Endothelial cell of umbilical vein (primary cell): ENCODE data around the gene MAGT1. TPM values are rescaled to one million over a fixed set of nuclear protein-coding genes. Genes with fewer than 3 reads are reported as not detected.
"Not testable (repeated sequence)": the region's sequence is repeated elsewhere in the genome, so short reads cannot be mapped to it uniquely, and the experiment has no call there.

ENCODE experiments used
- BruUV-seq: library from RNA; stranded (reverse); fragments of 400-500 nt; replicated peaks from 2 replicates; lab custom pipeline; 2021; lab: Mats Ljungman, UMichigan
- CTCF ChIA-PET: fragments of 300-600, 350-600 bp; sonication (Branson Sonifier 250); formaldehyde crosslinking; loops from one replicate; lab custom pipeline; 2021; ENCODE audit warnings: antibody characterized with exemption, inconsistent platforms; lab: Charles Lee
- POLR2A ChIA-PET: fragments of 300-600, 350-600 bp; sonication (Branson Sonifier 250); formaldehyde crosslinking; loops from one replicate; lab custom pipeline; 2021; ENCODE audit warnings: antibody characterized with exemption, inconsistent platforms; lab: Charles Lee
- DNase-seq: peaks from one replicate; pipeline ENCODE4 v3.0.0-alpha.2; 2011; ENCODE audit warnings: low read depth, low spot score
- FAIRE-seq: peaks from 2 replicates; lab custom pipeline; 2011; peaks lifted over from hg19 to GRCh38; lab: Jason Lieb, UNC
- H2AFZ ChIP-seq: 2 replicates; pipeline ENCODE4 v1.6.0; 2012; ENCODE audit warnings: low read depth, low read length, control low read depth, inconsistent platforms
- H3K27ac ChIP-seq: 2 replicates; pipeline ENCODE4 v1.5.1; 2011; ENCODE audit warnings: low read depth, mild to moderate bottlenecking, control low read depth, low read length, moderate library complexity; ENCODE audit not compliant: insufficient read depth
- H3K27me3 ChIP-seq, 2 experiments: 2 replicates each; pipeline versions ENCODE4 v1.6.0 to v1.6.1; 2011; ENCODE audit warnings: low read length in 2 of 2, mixed read lengths in 1 of 2; ENCODE audit not compliant: control insufficient read depth in 2 of 2, insufficient read depth in 2 of 2
- H3K36me3 ChIP-seq, 2 experiments: 2 replicates in 1 of 2; 3 replicates in 1 of 2; pipeline ENCODE4 v1.5.1; 2011; ENCODE audit warnings: low read length in 2 of 2, mild to moderate bottlenecking in 1 of 2, moderate library complexity in 1 of 2; ENCODE audit not compliant: control insufficient read depth in 2 of 2, insufficient read depth in 2 of 2; ENCODE audit errors: extremely low read depth in 1 of 2
- H3K4me1 ChIP-seq: 3 replicates; pipeline ENCODE4 v1.5.1; 2011; ENCODE audit warnings: mild to moderate bottlenecking, low read length; ENCODE audit not compliant: control insufficient read depth, insufficient read depth; ENCODE audit errors: extremely low read depth
- H3K4me2 ChIP-seq: 2 replicates; pipeline ENCODE4 v1.6.1; 2011; ENCODE audit warnings: low read length, control low read depth, mixed read lengths; ENCODE audit not compliant: insufficient read depth
- H3K4me3 ChIP-seq, 3 experiments: fragments of 200-600 bp in 1 of 3; sonication (generic), shearing (Covaris generic) in 1 of 3; replicated peaks in 1 of 3; 2 replicates each; pipeline ENCODE4 v1.5.1; 2011 to 2016; ENCODE audit warnings: control low read depth in 3 of 3, low read length in 3 of 3, mild to moderate bottlenecking in 2 of 3, inconsistent platforms in 1 of 3, low read depth in 1 of 3, moderate library complexity in 1 of 3; ENCODE audit not compliant: insufficient read depth in 1 of 3
- H3K79me2 ChIP-seq: 2 replicates; pipeline ENCODE4 v1.6.0; 2012; ENCODE audit warnings: low read length, inconsistent platforms; ENCODE audit not compliant: control insufficient read depth, insufficient read depth
- H3K9ac ChIP-seq: replicated peaks from 2 replicates; pipeline ENCODE3; 2011; ENCODE audit warnings: low read length, control low read depth; ENCODE audit not compliant: insufficient read depth; ENCODE audit errors: extremely low read depth
- H3K9me1 ChIP-seq: replicated peaks from 3 replicates; pipeline ENCODE4 v1.6.0; 2011; ENCODE audit warnings: mild to moderate bottlenecking, low read length; ENCODE audit not compliant: control insufficient read depth, insufficient read depth; ENCODE audit errors: extremely low read depth
- H3K9me3 ChIP-seq: replicated peaks from 2 replicates; pipeline ENCODE4 v1.5.1; 2012; ENCODE audit warnings: low read length, inconsistent platforms; ENCODE audit not compliant: control insufficient read depth, insufficient read depth
- H4K20me1 ChIP-seq: replicated peaks from 2 replicates; pipeline ENCODE3; 2011; ENCODE audit warnings: mild to moderate bottlenecking, low read length; ENCODE audit not compliant: control insufficient read depth, insufficient read depth; ENCODE audit errors: extremely low read depth
- EZH2 ChIP-seq: IDR thresholded peaks from 2 replicates; pipeline ENCODE4 v1.6.1; 2012; ENCODE audit warnings: borderline replicate concordance, low read depth, mild to moderate bottlenecking, moderate library complexity, low read length, inconsistent platforms; ENCODE audit not compliant: severe bottlenecking
- FOS ChIP-seq: IDR thresholded peaks from 2 replicates; pipeline ENCODE4 v1.6.1; 2011; ENCODE audit warnings: mild to moderate bottlenecking, low read length, moderate library complexity, borderline replicate concordance; ENCODE audit not compliant: insufficient read depth
- GATA2 ChIP-seq: IDR thresholded peaks from 2 replicates; pipeline ENCODE4 v1.7.0; 2011; ENCODE audit warnings: low read depth, mild to moderate bottlenecking, moderate library complexity, mixed read lengths, low read length; ENCODE audit not compliant: insufficient read length, insufficient read depth
- JUN ChIP-seq: IDR thresholded peaks from 2 replicates; pipeline ENCODE4 v1.6.1; 2011; ENCODE audit warnings: borderline replicate concordance, low read depth; ENCODE audit not compliant: insufficient read length, insufficient read depth
- MYC ChIP-seq: IDR thresholded peaks from one replicate; pipeline ENCODE4 v1.6.1; 2011; ENCODE audit warnings: mild to moderate bottlenecking, low read depth, low read length
- POLR2A ChIP-seq: IDR thresholded peaks from 2 replicates; pipeline ENCODE4 v1.6.1; 2012; ENCODE audit warnings: low read depth, mild to moderate bottlenecking, control low read depth, low read length
- POLR2AphosphoS5 ChIP-seq: IDR thresholded peaks from 2 replicates; pipeline ENCODE4 v1.6.1; 2012; ENCODE audit warnings: low read depth, mild to moderate bottlenecking, control low read depth, low read length, moderate library complexity; ENCODE audit not compliant: insufficient read depth
- dilution Hi-C: fragments of 300-500 bp; cut with MboI; formaldehyde crosslinking; loops from one replicate; pipeline ENCODE4 v1.15.0; 2019; ENCODE audit warnings: low sequenced_read_pairs; ENCODE audit not compliant: extremely low pct_ligation_motif_present
- intact Hi-C: fragments of 100-400 bp; cut with micrococcal nuclease; formaldehyde crosslinking; loops from one replicate; pipeline ENCODE4 v1.10.0; 2022
- polyA plus RNA-seq, 4 experiments: library from polyadenylated mRNA; depleted of rRNA in 3 of 4; stranded (reverse) in 3 of 4; unstranded in 1 of 4; fragments of >200 nt; gene quantifications; 2 replicates each; pipeline versions ENCODE4 v1.2.1 to v1.2.3, GENCODE V29; 2011 to 2012; ENCODE audit warnings: missing spikeins in 1 of 4
- total RNA-seq: library from RNA; stranded (reverse); gene quantifications from 2 replicates; pipeline ENCODE4 v1.2.3, GENCODE V29; 2021
- TF ChIP-seq, protein P1 (sequence below): IDR thresholded peaks from 2 replicates; pipeline ENCODE4 v1.6.1; 2011; ENCODE audit not compliant: insufficient read depth, insufficient read length
- TF ChIP-seq, protein P2 (sequence below), 2 donors: IDR thresholded peaks; 1 replicate in 1 of 2; 2 replicates in 1 of 2; pipeline ENCODE4 v1.5.1; 2011; ENCODE audit warnings: low read length in 2 of 2, mild to moderate bottlenecking in 2 of 2, moderate library complexity in 2 of 2, control low read depth in 1 of 2, inconsistent platforms in 1 of 2, low read depth in 1 of 2; ENCODE audit not compliant: insufficient read depth in 1 of 2; ENCODE audit errors: extremely low read depth in 1 of 2

MAGT1 gene
- total and polyA plus RNA-seq, 2 donors (not counting 3 experiments of a cell fraction or from before 2014, with no cell fraction given) = 36.3 to 66.9 TPM

DNA sequence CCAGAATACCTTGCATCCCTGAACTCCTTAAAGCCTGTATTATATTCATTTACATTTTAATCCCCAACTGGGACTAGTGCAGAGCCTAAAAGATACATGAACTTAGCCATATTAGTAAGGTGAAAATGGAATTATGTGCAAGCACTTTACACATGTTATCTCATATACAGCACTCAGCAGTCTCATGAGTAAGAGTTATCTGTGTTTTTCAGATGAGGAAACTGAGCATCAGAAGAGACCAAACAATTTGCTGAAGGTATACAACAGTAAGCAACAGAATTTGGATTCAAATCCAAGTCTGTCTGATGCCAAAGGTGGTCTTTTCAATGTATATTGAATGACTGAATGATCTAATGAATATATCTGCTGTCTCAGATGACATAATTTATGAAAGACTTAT is 27.6 kb upstream of the MAGT1 start:
- dilution Hi-C loops (no loop called here), intact Hi-C loops (no loop called here)
- Histone ChIP-seq H3K4me2 (no peak overlapping the region), H4K20me1 (no peaks in the 10 kb centered on the region), H3K79me2 (no peaks in the 10 kb centered on the region), H3K9me1 (no peaks in the 10 kb centered on the region), H3K9me3 (no peaks in the 10 kb centered on the region), H3K27me3 (no peaks in the 10 kb centered on the region), H3K9ac (no peak overlapping the region), H3K27ac (no peak overlapping the region), H2AFZ (no peak overlapping the region), H3K4me3 (no peak overlapping the region), H3K4me1 (no peaks in the 10 kb centered on the region), H3K36me3 (no peaks in the 10 kb centered on the region)
- ChIA-PET POLR2A (no interaction called here), CTCF (no interaction called here)
- no peak for DNase-seq
- peak; percentile 18 for FAIRE-seq
- TF ChIP-seq JUN (no peak), MYC (no peak), POLR2A (no peak), EZH2 (no peak), GATA2 (no peak), FOS (no peak), POLR2AphosphoS5 (no peak)
- TF ChIP-seq, protein P1, sequence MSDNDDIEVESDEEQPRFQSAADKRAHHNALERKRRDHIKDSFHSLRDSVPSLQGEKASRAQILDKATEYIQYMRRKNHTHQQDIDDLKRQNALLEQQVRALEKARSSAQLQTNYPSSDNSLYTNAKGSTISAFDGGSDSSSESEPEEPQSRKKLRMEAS = no peak
- TF ChIP-seq, protein P2, sequence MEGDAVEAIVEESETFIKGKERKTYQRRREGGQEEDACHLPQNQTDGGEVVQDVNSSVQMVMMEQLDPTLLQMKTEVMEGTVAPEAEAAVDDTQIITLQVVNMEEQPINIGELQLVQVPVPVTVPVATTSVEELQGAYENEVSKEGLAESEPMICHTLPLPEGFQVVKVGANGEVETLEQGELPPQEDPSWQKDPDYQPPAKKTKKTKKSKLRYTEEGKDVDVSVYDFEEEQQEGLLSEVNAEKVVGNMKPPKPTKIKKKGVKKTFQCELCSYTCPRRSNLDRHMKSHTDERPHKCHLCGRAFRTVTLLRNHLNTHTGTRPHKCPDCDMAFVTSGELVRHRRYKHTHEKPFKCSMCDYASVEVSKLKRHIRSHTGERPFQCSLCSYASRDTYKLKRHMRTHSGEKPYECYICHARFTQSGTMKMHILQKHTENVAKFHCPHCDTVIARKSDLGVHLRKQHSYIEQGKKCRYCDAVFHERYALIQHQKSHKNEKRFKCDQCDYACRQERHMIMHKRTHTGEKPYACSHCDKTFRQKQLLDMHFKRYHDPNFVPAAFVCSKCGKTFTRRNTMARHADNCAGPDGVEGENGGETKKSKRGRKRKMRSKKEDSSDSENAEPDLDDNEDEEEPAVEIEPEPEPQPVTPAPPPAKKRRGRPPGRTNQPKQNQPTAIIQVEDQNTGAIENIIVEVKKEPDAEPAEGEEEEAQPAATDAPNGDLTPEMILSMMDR (IDR thresholded peaks at IDR 0.05; ENCODE audit: extremely low read depth in 1 of 2, insufficient read depth in 1 of 2, low read depth in 1 of 2, low read length in 2 of 2) = no peak
- BruUV-seq = no TSS peak

DNA sequence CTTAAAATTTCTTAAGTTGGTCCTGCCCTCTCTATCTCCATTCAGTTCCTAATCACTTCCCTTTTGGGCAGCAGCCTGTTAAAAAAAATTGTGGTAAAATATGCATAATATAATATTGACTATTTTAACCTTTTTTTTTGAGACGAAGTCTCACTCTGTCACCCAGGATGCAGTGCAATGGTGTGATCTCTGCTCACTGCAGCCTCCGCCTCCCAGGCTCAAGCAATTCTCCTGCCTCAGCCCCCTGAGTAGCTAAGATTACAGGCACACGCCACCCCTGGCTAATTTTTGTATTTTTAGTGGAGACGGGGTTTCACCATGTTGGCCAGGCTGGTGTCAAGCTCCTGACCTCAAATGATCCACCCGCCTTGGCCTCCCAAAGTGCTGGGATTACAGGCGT is 24.1 kb upstream of the MAGT1 start:
- H3K27ac ChIP-seq, intact Hi-C loops, H4K20me1 ChIP-seq, H3K4me1 ChIP-seq, H3K79me2 ChIP-seq, H3K9me3 ChIP-seq, H3K4me2 ChIP-seq, DNase-seq, H3K27me3 ChIP-seq, FAIRE-seq, H2AFZ ChIP-seq, H3K36me3 ChIP-seq, dilution Hi-C loops, CTCF ChIA-PET, POLR2A ChIA-PET, H3K4me3 ChIP-seq, H3K9ac ChIP-seq, BruUV-seq, H3K9me1 ChIP-seq: not testable (repeated sequence)
